GM21528 (cell line): ENCODE results near the gene SRD5A2.

Experiments used
- ATAC-seq: cut with Tn5 transposase; IDR thresholded peaks from one replicate; pipeline ENCODE4 v1.9.1; 2021; ENCODE audit warnings: mild to moderate bottlenecking, moderate library complexity; ENCODE audit not compliant: unreplicated experiment, low FRiP score

Gene SRD5A2

GRCh38 chr2:31474296-31474695 lies 106.4 kb downstream of the SRD5A2 start:
- no peak for ATAC-seq
